Measurements from ENCODE around the gene SOS1.

Gene SOS1

DNA sequence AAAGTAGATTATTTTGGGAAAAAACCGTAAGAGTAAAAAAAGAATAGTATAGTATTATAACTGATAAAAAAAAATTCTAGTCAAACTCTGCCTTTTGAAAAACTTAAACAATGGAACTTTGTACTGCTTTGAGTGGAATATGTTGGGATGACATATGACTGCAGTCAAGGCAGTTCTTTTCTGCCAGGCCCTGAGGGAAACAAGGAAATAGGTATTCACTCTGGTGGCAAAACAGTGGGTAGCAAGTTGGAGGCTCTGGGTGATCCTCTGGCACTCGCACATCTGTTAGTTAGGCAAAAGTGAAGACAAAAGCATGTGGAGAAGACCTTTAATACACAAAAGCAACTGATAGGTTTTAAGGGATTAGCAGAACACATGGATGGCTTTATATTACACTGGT lies 129.0 kb downstream of the SOS1 start:
- Mint-ChIP-seq H3K27me3 (ENCODE audit: low read depth) (no peaks in the 10 kb centered on the region), H3K4me1 (peaks cover 12% of the 10 kb centered on the region), H3K4me3 (no peak overlapping the region), H3K27ac (peak overlapping the region in 1 of 3 experiments; percentile 42), H3K9me3 (no peaks in the 10 kb centered on the region), H3K36me3 (ENCODE audit: low read depth) (peaks cover 38% of the 10 kb centered on the region)
- TF ChIP-seq, protein P1, sequence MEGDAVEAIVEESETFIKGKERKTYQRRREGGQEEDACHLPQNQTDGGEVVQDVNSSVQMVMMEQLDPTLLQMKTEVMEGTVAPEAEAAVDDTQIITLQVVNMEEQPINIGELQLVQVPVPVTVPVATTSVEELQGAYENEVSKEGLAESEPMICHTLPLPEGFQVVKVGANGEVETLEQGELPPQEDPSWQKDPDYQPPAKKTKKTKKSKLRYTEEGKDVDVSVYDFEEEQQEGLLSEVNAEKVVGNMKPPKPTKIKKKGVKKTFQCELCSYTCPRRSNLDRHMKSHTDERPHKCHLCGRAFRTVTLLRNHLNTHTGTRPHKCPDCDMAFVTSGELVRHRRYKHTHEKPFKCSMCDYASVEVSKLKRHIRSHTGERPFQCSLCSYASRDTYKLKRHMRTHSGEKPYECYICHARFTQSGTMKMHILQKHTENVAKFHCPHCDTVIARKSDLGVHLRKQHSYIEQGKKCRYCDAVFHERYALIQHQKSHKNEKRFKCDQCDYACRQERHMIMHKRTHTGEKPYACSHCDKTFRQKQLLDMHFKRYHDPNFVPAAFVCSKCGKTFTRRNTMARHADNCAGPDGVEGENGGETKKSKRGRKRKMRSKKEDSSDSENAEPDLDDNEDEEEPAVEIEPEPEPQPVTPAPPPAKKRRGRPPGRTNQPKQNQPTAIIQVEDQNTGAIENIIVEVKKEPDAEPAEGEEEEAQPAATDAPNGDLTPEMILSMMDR (IDR thresholded peaks at IDR 0.05; ENCODE audit: unreplicated experiment in 3 of 3), result no peak

DNA sequence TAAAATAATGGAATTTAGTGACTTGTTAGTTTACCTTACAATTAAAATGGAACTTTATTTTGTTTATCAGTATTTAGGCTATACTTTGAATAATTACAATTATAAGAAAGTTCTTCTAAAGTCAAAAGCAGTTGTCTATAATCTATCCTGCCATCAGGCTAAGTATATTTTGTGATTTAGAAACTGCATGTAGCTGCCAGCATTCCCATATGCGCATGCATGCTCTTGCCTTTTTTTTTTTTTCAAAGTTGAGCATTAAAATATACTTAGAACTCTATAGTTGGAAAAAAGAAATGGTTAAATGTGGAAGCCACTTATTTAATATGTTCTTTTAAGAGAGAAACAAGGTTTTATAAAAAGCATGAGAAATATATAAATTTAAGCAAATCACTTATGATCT lies 132.1 kb downstream of the SOS1 start:
- Mint-ChIP-seq H3K27ac (no peak overlapping the region), H3K36me3 (ENCODE audit: low read depth) (peaks cover 46% of the 10 kb centered on the region), H3K9me3 (no peaks in the 10 kb centered on the region), H3K4me1 (peaks cover 12% of the 10 kb centered on the region), H3K27me3 (ENCODE audit: low read depth) (no peaks in the 10 kb centered on the region), H3K4me3 (no peak overlapping the region)
- TF ChIP-seq, protein P1 (IDR thresholded peaks at IDR 0.05; ENCODE audit: unreplicated experiment in 3 of 3), result no peak

DNA sequence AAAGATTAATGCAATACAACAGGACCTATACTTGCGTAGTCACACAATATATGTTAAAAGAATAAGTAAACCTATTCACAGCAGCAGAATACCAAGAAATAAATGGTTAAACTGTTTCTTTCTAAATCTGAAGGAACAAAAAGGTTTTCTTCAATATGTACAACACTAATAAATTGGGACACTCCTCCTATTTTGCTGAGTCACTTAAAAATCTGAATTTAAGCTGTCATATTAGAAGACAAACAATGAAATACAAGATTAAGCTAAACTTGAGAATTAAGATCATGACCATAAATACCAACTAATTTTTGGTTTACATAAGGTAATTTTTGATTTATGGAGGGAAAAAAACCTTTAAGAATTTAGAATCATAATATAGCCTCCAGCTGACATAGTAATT lies 138.4 kb downstream of the SOS1 start:
- no peak overlapping the region for H3K27ac Mint-ChIP-seq
- H3K36me3 Mint-ChIP-seq (ENCODE audit: low read depth), result peaks cover 28% of the 10 kb centered on the region
- no peaks in the 10 kb centered on the region for H3K9me3 Mint-ChIP-seq
- peaks cover 14% of the 10 kb centered on the region for H3K4me1 Mint-ChIP-seq
- H3K27me3 Mint-ChIP-seq (ENCODE audit: low read depth), result no peaks in the 10 kb centered on the region
- no peak overlapping the region for H3K4me3 Mint-ChIP-seq
- TF ChIP-seq, protein P1 (IDR thresholded peaks at IDR 0.05; ENCODE audit: unreplicated experiment in 3 of 3), result no peak

DNA sequence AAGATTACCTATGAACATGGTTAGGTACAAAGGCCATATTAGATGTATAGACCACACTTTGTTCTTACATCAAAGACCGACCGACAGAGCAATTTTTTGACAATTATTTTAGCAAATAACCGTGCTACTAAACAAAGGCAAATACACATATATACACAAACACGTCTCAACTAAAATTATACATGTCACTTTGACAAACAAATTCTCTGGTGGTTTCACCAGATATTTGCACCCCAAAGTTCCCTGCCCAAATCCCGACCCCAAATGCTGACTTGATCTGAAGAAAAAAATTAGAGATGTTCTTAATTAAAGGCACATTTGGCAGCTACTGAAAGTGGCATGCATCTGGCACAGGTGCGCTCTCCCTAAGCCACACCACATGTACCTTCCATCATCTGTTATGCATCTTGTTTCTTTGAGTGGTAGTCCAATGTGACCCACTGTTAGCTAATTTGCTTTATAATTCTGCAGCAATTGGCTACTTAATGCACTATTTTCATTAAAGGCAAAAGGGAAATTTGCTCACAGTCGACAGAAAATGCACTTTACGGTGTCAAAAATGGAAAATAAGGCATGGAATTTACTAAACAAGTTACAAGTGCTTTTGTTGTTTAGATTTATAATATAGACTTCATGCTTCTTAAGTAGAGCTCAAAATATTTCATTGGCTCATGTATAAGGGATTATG lies 139.0 kb downstream of the SOS1 start:
- H3K27me3 Mint-ChIP-seq (ENCODE audit: low read depth), result no peaks in the 10 kb centered on the region
- peaks cover 14% of the 10 kb centered on the region for H3K4me1 Mint-ChIP-seq

DNA sequence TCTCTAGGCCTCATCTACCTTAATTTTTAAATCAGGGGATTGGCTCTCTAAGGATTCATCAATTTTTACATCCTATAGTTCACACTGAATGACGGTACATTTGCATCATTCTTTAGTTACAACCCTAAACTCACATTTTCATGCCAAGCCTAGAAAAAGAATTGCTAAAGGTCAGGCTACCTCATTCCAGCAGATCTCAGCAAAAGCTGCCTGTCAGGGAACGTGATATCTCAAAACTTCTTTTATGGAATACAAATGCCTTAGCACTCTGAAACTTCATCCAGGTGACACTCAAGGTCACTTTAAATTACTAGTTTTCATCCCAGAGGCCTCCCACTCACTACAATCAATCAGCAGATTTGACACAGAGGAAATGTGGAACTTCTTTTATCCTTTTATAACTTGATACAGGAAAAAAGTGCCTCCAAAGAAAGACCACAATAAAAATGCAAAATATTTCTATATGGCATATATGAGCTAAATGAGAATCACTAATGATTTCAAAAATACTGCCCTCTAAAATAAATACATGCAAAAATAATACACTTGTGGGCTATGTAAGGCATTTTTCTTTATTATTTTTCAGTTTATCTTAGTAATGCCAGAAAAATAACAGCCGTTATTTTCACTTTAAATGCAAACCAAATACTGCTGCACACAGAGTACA lies 139.7 kb downstream of the SOS1 start:
- Mint-ChIP-seq H3K27ac (no peak overlapping the region), H3K4me1 (peaks cover 14% of the 10 kb centered on the region), H3K36me3 (ENCODE audit: low read depth) (peaks cover 23% of the 10 kb centered on the region), H3K9me3 (no peaks in the 10 kb centered on the region), H3K4me3 (no peak overlapping the region), H3K27me3 (ENCODE audit: low read depth) (no peaks in the 10 kb centered on the region)
- TF ChIP-seq, protein P1 (IDR thresholded peaks at IDR 0.05; ENCODE audit: unreplicated experiment in 3 of 3), result no peak

More for the DNA sequence above, 139.0 kb downstream of the SOS1 start:
- TF ChIP-seq, protein P1 (IDR thresholded peaks at IDR 0.05; ENCODE audit: unreplicated experiment in 3 of 3), result no peak
- H3K4me3 Mint-ChIP-seq, result no peak overlapping the region
- peaks cover 24% of the 10 kb centered on the region for H3K36me3 Mint-ChIP-seq (ENCODE audit: low read depth)
- no peak overlapping the region for H3K27ac Mint-ChIP-seq
- no peaks in the 10 kb centered on the region for H3K9me3 Mint-ChIP-seq

DNA sequence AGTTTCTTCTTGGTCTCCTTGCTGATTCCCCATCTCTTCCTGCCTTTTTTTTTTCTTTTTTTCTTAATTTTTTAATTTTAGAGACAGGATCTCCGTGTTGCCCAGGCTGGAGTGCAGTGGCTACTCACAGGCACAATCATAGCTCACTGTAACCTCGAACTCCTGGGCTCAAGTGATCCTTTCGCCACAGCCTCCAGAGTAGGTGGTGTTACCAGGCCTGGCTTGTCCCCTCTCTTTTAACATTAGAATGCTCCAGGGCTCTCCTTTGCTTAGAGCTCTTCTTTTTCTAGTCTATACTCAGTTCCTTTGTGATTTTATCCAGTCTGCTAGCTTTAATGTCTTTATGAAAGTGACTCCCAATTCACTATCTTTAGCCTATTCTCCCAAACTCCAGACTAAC lies 141.9 kb downstream of the SOS1 start:
- Mint-ChIP-seq H3K27me3 (ENCODE audit: low read depth) (no peaks in the 10 kb centered on the region), H3K27ac (no peak overlapping the region), H3K4me1 (peaks cover 28% of the 10 kb centered on the region), H3K36me3 (ENCODE audit: low read depth) (peaks cover 7% of the 10 kb centered on the region), H3K4me3 (no peak overlapping the region), H3K9me3 (no peaks in the 10 kb centered on the region)
- TF ChIP-seq, protein P1 (IDR thresholded peaks at IDR 0.05; ENCODE audit: unreplicated experiment in 3 of 3), result no peak
